GM10847 (cell line): ENCODE measurements around the gene CTAG2.
"Not testable (repeated sequence)": the region's sequence is repeated elsewhere in the genome, so short reads cannot be mapped to it uniquely, and the experiment has no call there.

Experiments used
- POLR2A ChIP-seq: IDR thresholded peaks from 2 replicates; pipeline ENCODE4 v1.6.1; 2011; ENCODE audit not compliant: insufficient read length; ENCODE audit errors: extremely low read depth

The CTAG2 gene

DNA sequence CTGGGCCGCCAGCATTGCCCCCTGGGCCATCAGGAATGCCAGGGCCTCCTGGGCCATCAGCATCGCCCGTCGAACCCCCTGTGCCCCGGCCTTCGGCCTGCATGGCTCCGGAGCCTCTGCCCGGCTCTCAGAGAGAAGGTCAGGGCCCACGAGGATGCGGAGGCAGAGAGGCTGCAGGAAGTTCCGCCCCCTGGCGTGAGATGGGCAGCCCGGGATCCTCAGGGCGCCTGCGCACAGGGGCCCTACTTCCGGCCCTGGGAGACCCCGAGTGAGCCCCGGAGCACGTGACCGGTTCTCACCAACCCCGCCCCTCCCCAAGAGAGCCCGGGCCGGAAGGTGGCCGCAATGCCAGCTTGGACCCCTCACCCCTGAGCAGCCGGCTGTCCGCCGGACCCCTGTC lies at the start of gene CTAG2:
TSS of gene CTAG2 (minus strand) at position 167 of the 400 bp plus-strand sequence. CDS start at position 103, 64 bp downstream.
- TF ChIP-seq POLR2A, result not testable (repeated sequence)

DNA sequence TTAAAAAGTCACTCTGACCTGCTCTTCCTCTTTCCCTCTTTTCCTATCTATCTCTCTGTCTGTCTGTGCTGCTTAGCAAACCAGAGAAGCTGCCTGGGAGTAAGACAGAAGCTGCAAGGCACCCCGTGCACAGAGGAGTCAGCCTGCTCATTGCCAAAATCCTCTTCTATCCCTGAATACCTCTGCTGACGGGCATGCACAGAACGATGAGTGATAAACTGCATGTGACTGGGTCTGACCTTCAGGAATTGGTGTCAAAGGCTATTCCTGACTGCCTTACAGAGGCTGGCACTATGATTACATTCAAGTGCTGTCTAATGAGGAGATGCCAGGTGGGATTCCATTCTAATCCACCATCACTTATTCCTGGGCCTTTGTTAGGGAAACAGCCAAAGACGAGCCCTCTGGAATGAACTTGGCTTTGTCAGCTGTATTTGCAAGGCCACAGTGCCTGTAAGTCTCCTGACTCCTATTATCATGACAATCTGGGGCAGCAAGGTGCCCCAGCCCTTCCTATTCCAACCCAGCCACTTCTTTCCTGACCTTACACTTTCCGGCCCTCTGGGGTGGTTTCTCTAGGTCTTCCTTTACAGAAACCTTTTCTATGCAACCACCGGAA lies 45.4 kb upstream of the CTAG2 start:
- TF ChIP-seq POLR2A, result no peak

DNA sequence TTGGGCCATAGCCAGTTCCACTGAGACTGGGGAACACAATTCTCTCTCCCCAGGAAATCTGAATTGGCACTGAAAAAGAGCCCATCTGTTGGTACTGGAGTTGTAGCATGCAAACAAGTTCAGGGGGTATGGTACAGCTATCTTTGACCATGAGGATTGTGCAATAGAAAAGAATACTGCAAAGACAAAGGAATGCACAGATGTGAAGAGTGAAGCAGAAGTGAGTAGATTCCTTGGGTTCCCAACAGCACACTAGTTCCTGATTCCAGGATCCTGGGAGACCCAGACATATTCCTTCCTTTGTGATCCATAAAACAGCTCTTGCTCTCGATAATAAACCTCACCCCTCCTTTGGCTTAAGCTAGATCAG lies 43.3 kb upstream of the CTAG2 start:
- TF ChIP-seq POLR2A, result no peak

DNA sequence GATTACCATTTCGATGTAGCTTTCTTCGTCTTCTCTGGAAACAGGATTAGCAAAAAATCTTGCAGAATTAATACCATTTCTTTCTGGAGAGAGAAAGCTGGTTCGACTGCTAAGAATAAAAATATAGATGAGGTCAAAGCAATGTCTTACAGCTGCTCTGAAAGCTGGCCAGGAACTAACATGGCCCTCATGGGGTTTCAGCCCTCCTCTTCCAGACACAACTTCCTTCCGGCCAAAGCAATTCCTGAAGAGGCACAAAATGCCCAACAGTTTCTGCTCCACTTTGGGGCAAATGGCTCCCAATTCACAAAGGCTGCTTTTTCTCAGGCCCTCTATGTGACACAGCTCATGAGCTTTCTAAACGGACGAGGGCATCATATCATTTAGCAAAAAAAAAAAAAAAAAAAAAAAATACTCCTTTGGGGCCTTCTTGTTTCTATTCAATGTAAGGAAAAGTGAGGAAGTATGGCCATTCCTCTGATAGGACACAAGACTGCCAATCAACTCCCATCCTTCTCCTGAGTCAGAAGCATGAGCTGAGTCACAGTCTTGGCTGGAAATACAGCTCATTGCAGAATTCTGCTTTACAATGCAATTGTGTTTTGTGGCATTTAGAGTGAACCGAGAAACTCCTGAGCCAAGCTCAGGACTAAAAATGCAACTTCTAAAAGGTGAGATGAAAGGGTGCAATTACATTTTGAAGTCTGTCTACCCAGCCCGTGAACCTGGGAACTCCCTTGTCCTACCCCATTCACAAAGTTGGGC lies 42.7 kb upstream of the CTAG2 start:
- TF ChIP-seq POLR2A, result no peak

- no peak for TF ChIP-seq POLR2A
Measured at GRCh38 chrX:154693394-154693793, 40.0 kb upstream of the CTAG2 start.

- TF ChIP-seq POLR2A, result no peak
Measured at GRCh38 chrX:154661899-154662298, 8.5 kb upstream of the CTAG2 start.

DNA sequence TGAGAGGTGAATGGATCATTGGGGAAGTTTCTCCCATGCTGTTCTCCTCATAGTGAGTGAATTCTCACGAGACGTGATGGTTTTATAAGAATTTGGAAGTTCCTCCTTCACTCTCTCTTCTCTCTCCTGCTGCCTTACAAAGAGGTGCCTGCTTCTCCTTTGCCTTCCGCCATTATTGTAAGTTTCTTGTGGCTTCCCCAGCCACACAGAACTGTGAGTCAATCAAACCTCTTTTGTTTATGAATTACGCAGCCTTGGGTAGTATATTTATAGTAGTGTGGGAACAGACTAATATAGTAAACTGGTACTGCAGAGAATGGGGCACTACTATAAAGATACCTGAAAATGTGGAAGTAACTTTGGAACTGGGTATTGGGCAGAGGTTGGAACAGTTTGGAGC lies 7.8 kb upstream of the CTAG2 start:
- no peak for TF ChIP-seq POLR2A

- no peak for TF ChIP-seq POLR2A
Measured at GRCh38 chrX:154660541-154660940, 7.2 kb upstream of the CTAG2 start.

- TF ChIP-seq POLR2A, result no peak
Measured at GRCh38 chrX:154658957-154659356, 5.6 kb upstream of the CTAG2 start.

DNA sequence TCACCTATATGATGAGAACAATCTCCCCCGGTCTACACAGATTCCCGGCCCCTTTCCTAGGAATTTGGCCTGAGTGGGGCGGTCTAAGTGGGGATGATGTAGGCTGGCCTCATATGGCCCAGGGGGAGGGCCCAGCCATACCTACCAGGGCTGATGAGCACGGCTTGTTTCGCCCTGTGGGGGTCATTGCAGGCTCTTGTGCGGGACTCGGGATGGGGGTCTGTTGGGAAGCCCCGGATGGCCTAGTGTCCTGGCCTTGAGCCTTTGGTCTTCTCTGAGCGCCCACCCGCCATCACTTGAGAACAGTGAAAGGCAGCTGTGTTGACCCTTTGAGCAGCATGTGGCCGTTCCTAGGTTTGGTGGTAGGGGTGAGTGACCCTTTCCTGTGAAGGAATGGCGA lies 4.8 kb upstream of the CTAG2 start:
- TF ChIP-seq POLR2A, result no peak

- no peak for TF ChIP-seq POLR2A
Measured at GRCh38 chrX:154657226-154657805, 3.9 kb upstream of the CTAG2 start.

GRCh38 chrX:154655786-154656185 lies 2.4 kb upstream of the CTAG2 start:
- no peak for TF ChIP-seq POLR2A

GRCh38 chrX:154655346-154655745 lies 2.0 kb upstream of the CTAG2 start:
- no peak for TF ChIP-seq POLR2A

- TF ChIP-seq POLR2A, result no peak
Measured at GRCh38 chrX:154654925-154655324, 1.5 kb upstream of the CTAG2 start.

GRCh38 chrX:154654372-154654771 lies 993 bp upstream of the CTAG2 start:
- TF ChIP-seq POLR2A, result no peak

DNA sequence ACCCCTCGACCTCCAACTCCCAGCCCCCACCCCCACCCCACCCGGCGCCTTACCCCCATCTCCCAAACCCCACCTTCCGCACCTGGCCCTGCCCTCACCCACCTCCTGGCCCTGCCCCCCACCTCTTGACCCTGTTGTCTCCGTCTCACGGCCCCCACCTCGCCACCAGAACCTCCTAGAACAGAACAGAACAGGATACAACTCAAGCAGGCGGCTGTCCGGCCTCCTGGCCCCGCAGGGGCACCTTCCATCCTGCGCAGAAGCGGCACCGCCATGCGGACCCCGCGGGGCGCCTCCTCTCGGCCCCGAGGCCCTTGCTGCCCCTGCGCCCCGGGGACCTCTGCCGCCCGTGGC lies 354 bp downstream of the CTAG2 start:
- TF ChIP-seq POLR2A, result no peak
